Ascending aorta (tissue), 2 donors: ENCODE results near the gene APOBEC3H. TPM values are rescaled to one million over a fixed set of nuclear protein-coding genes. Genes with fewer than 3 reads are reported as not detected.

Source experiments
- DNase-seq, 2 donors: peaks; one replicate each; pipeline ENCODE4 v3.0.0-alpha.2; 2019; ENCODE audit warnings: low spot score in 2 of 2
- H3K27ac ChIP-seq, 2 donors: fragments of 200-600 bp; sonication (generic); one replicate each; pipeline ENCODE4 v1.5.1; 2016 to 2017; ENCODE audit warnings: mild to moderate bottlenecking in 1 of 2
- H3K27me3 ChIP-seq: fragments of 200-600 bp; sonication (generic); one replicate; pipeline ENCODE4 v1.5.1; 2017
- H3K36me3 ChIP-seq, 2 donors: fragments of 200-600 bp; sonication (generic); one replicate each; pipeline ENCODE4 v1.5.1; 2016
- H3K4me1 ChIP-seq, 2 donors: fragments of 200-600 bp; sonication (generic); one replicate each; pipeline ENCODE4 v1.5.1; 2016 to 2017; ENCODE audit warnings: mild to moderate bottlenecking in 1 of 2
- H3K4me3 ChIP-seq, 2 donors: fragments of 200-600 bp; sonication (generic); one replicate each; pipeline ENCODE4 v1.5.1; 2016 to 2017; ENCODE audit warnings: mild to moderate bottlenecking in 1 of 2
- H3K9me3 ChIP-seq, 2 donors: fragments of 200-600 bp; sonication (generic); one replicate each; pipeline ENCODE4 v1.5.1; 2016
- intact Hi-C: fragments of 100-400 bp; cut with DNase I; formaldehyde crosslinking; loops from one replicate; pipeline ENCODE4 v1.15.1; 2023
- total RNA-seq: library from RNA; depleted of rRNA; stranded (reverse); fragments of >200 nt; gene quantifications from one replicate; pipeline ENCODE4 v1.1.0, GENCODE V29; 2016
- TF ChIP-seq, protein P1 (sequence below), 3 experiments: fragments of 200-600 bp in 2 of 3; fragments of 450-650 bp in 1 of 3; sonication (generic) in 2 of 3; IDR thresholded peaks; one replicate each; pipeline ENCODE4 v1.5.1; 2016 to 2019; ENCODE audit warnings: antibody characterized with exemption in 3 of 3, mild to moderate bottlenecking in 1 of 3, moderate library complexity in 1 of 3

The APOBEC3H gene
- total RNA-seq, 1 donor from 2014 or later = not detected

DNA sequence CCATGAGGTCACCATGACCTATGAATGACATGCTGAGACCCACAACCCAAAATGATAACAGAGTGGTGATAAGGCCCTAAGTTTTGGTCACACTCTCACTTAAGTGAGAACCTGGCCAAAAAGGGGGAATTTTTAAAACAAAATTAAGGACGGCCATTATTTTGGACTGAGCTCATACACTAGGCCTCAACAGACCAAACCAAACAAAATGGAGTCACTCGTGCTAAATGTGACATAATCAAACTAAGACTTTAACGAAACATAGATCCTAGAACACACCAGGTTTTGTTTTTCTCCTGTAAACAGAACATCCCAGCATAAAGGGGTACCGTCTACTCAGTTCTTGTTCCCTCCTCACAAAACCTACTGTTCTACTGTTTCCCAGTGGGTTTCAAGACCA lies 11.4 kb downstream of the APOBEC3H start:
- TF ChIP-seq, protein P1, sequence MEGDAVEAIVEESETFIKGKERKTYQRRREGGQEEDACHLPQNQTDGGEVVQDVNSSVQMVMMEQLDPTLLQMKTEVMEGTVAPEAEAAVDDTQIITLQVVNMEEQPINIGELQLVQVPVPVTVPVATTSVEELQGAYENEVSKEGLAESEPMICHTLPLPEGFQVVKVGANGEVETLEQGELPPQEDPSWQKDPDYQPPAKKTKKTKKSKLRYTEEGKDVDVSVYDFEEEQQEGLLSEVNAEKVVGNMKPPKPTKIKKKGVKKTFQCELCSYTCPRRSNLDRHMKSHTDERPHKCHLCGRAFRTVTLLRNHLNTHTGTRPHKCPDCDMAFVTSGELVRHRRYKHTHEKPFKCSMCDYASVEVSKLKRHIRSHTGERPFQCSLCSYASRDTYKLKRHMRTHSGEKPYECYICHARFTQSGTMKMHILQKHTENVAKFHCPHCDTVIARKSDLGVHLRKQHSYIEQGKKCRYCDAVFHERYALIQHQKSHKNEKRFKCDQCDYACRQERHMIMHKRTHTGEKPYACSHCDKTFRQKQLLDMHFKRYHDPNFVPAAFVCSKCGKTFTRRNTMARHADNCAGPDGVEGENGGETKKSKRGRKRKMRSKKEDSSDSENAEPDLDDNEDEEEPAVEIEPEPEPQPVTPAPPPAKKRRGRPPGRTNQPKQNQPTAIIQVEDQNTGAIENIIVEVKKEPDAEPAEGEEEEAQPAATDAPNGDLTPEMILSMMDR (IDR thresholded peaks at IDR 0.05) = no peak

DNA sequence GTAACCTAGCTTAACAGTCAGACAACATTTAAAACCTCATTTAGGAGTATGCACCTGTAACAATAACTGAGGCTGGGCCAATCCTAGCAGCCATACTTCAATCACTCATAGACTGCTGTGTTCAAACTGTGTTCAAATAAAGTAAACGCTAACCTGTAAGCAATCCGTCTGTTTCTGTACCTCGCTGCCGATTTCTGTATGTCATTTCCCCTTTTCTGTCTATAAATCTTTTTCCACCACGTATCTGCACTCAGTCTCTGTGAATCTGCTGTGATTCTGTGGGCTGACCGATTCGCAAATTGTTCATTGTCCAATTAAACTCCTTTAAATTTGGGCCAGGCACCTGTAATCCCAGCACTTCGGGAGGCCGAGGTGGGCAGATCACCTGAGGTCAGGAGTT lies 12.3 kb downstream of the APOBEC3H start:
- Histone ChIP-seq H3K27ac (no peak overlapping the region), H3K27me3 (no peaks in the 10 kb centered on the region), H3K9me3 (no peaks in the 10 kb centered on the region), H3K4me3 (no peak overlapping the region), H3K36me3 (no peaks in the 10 kb centered on the region), H3K4me1 (no peaks in the 10 kb centered on the region)
- DNase-seq = no peak
- TF ChIP-seq, protein P1 (IDR thresholded peaks at IDR 0.05) = no peak
- intact Hi-C loops = no loop called here

More for the DNA sequence above, 11.4 kb downstream of the APOBEC3H start:
- no peaks in the 10 kb centered on the region for H3K27me3 ChIP-seq
- intact Hi-C loops = no loop called here
- no peaks in the 10 kb centered on the region for H3K4me1 ChIP-seq
- no peak for DNase-seq
- H3K36me3 ChIP-seq = no peaks in the 10 kb centered on the region
- H3K9me3 ChIP-seq = no peaks in the 10 kb centered on the region
- no peak overlapping the region for H3K27ac ChIP-seq
- H3K4me3 ChIP-seq = no peak overlapping the region

DNA sequence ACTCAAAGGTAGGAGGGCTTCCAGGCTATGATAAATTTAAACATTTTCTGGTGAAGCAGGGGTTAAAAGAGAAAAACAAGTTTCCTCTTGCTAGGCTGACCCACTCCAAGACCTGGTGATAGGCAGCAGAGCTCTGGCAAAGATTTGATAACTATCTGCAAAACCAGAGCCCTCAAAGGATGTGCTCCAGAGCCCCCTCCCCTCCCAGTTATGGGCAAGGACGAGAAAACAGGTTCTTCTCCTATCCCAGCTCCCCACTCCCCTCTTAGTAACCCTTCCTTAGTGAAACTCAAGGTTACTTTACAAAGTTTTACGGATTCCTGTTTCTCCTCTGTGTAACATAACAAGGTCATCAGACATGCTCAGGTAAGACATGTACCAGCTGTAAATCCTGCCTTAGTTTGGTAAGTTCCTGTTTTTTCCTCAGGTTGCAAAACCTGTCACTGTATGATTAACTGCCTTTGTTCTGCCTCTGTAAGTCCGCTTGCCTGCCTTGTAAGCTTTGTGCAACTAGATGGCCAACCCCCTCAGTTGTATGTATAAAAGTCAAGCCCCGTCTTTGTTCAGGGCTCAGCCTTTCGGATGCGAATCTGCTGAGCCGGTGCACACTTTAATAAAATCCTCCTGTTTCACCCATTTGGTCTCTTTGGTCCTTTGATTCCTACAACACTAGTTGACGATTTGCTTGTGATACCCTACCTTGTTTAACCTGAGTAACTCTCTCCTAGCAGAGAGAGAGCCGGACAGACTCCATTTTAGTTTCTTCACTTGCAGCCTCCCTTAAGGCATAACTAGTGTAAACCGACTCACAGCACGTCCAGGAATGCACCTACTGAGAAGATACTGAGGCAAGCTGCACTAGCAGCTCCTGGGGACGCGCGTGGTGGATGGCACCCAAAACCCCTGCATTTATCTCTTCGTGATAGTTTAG lies 13.9 kb downstream of the APOBEC3H start:
- Histone ChIP-seq H3K36me3 (no peaks in the 10 kb centered on the region), H3K4me3 (no peak overlapping the region), H3K27me3 (no peaks in the 10 kb centered on the region), H3K9me3 (no peaks in the 10 kb centered on the region), H3K4me1 (no peaks in the 10 kb centered on the region), H3K27ac (no peak overlapping the region)
- TF ChIP-seq, protein P1 (IDR thresholded peaks at IDR 0.05) = no peak
- intact Hi-C loops = no loop called here
- no peak for DNase-seq

DNA sequence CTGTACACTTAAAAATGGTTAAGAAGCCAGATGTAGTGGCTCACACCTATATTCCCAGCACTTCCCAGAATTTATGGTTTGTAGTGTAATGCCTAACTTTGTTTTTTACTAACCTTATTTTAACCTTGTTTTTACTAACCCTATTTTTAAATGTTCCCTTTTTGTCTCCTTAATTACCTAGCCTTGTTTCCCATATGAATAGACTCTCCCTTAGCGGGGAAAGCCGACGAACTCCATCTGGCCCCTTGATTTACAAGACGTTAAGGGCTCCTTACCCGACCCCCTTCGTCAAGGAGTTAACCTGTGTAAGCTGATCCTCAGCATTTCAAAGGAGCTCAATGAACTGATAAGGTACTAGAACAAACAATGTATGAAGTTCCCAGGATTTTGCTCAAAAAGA lies 17.1 kb downstream of the APOBEC3H start:
- Histone ChIP-seq H3K4me1 (no peaks in the 10 kb centered on the region), H3K27ac (no peak overlapping the region), H3K4me3 (no peak overlapping the region), H3K36me3 (no peaks in the 10 kb centered on the region), H3K27me3 (no peaks in the 10 kb centered on the region), H3K9me3 (no peaks in the 10 kb centered on the region)
- DNase-seq = no peak
- intact Hi-C loops = no loop called here
- TF ChIP-seq, protein P1 (IDR thresholded peaks at IDR 0.05) = no peak

DNA sequence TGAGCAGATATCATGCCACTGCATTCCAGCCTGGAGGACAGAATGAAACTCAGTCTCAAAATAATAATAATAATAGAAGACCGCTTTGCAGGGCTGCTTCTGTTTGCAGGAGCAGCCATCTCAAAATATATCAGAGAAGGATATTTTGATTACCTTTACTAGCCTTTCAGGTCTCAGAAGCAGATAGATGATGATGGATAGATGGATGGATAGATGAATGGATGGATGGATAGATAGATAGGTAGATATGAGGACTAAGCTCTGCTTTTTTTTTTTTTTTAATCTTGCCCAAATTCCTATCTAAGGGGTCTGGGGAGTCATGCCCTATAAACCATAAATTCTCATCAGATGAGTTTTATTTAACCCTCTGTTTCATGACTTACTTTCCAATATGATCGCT lies 18.5 kb downstream of the APOBEC3H start:
- Histone ChIP-seq H3K4me1 (no peaks in the 10 kb centered on the region), H3K27ac (no peak overlapping the region), H3K9me3 (no peaks in the 10 kb centered on the region), H3K4me3 (no peak overlapping the region), H3K27me3 (no peaks in the 10 kb centered on the region), H3K36me3 (no peaks in the 10 kb centered on the region)
- TF ChIP-seq, protein P1 (IDR thresholded peaks at IDR 0.05) = no peak
- intact Hi-C loops = no loop called here
- DNase-seq = no peak
